IMR-90 (cell line): ENCODE data around the gene PIK3R5. TPM values are rescaled to one million over a fixed set of nuclear protein-coding genes. Genes with fewer than 3 reads are reported as not detected.

Experiments used
- ATAC-seq: fragments of 200-7000 bp; cut with Tn5 transposase; 2 replicates; pipeline ENCODE4 v1.9.1; 2020; ENCODE audit warnings: low read depth, mild to moderate bottlenecking, moderate library complexity
- BruUV-seq: library from RNA; stranded (reverse); fragments of 400-500 nt; replicated peaks from 2 replicates; lab custom pipeline; 2021; lab: Mats Ljungman, UMichigan
- CTCF ChIA-PET: fragments of 300-600 bp; formaldehyde crosslinking; extraction: SDS; loops from one replicate; lab custom pipeline; 2021; ENCODE audit warnings: antibody characterized with exemption; lab: Yijun Ruan, JAX
- POLR2A ChIA-PET: fragments of 300-600 bp; sonication (Branson Sonifier 250); formaldehyde crosslinking; loops from one replicate; lab custom pipeline; 2022; ENCODE audit warnings: antibody characterized with exemption; ENCODE audit not compliant: unreplicated experiment; lab: Charles Lee
- DNase-seq: peaks from one replicate; pipeline ENCODE4 v3.0.0; 2013
- H2AFZ ChIP-seq: replicated peaks from 2 replicates; pipeline ENCODE3; 2013; ENCODE audit warnings: low read length, mild to moderate bottlenecking; ENCODE audit not compliant: poor library complexity
- H2AK5ac ChIP-seq: 2 replicates; pipeline ENCODE4 v1.6.1; 2013; ENCODE audit warnings: low read depth, low read length, inconsistent platforms
- H2AK9ac ChIP-seq: replicated peaks from 2 replicates; pipeline ENCODE3; 2013; ENCODE audit warnings: mild to moderate bottlenecking, low read depth, low read length, moderate library complexity; ENCODE audit not compliant: poor library complexity
- H2BK120ac ChIP-seq: 2 replicates; pipeline ENCODE4 v1.6.1; 2013; ENCODE audit warnings: low read depth, low read length, inconsistent platforms
- H2BK15ac ChIP-seq: 3 replicates; pipeline ENCODE4 v1.6.1; 2013; ENCODE audit warnings: low read depth, low read length, inconsistent platforms
- H2BK20ac ChIP-seq: 2 replicates; pipeline ENCODE4 v1.6.1; 2013; ENCODE audit warnings: low read depth, mild to moderate bottlenecking, inconsistent platforms, low read length, moderate library complexity
- H2BK5ac ChIP-seq: 2 replicates; pipeline ENCODE4 v1.6.1; 2013; ENCODE audit warnings: mild to moderate bottlenecking, low read depth, low read length, inconsistent platforms; ENCODE audit not compliant: poor library complexity, severe bottlenecking
- H3K14ac ChIP-seq: replicated peaks from 2 replicates; pipeline ENCODE4 v1.6.1; 2013; ENCODE audit warnings: low read depth, low read length, inconsistent platforms
- H3K18ac ChIP-seq: 2 replicates; pipeline ENCODE4 v1.6.1; 2013; ENCODE audit warnings: low read depth, low read length, control low read depth
- H3K23ac ChIP-seq: 2 replicates; pipeline ENCODE4 v1.6.1; 2013; ENCODE audit warnings: low read depth, low read length, inconsistent platforms
- H3K27ac ChIP-seq: 2 replicates; pipeline ENCODE4 v1.5.1; 2013; ENCODE audit warnings: mild to moderate bottlenecking, control low read depth, low read length; ENCODE audit not compliant: insufficient read depth
- H3K27me3 ChIP-seq: 2 replicates; pipeline ENCODE4 v1.6.1; 2013; ENCODE audit warnings: low read length; ENCODE audit not compliant: control insufficient read depth, insufficient read depth
- H3K36me3 ChIP-seq: 2 replicates; pipeline ENCODE4 v1.6.1; 2013; ENCODE audit warnings: low read length, mixed read lengths; ENCODE audit not compliant: control insufficient read depth, insufficient read depth
- H3K4ac ChIP-seq: 2 replicates; pipeline ENCODE4 v1.6.1; 2013; ENCODE audit warnings: low read depth, low read length, inconsistent platforms
- H3K4me1 ChIP-seq: 2 replicates; pipeline ENCODE4 v1.6.1; 2013; ENCODE audit warnings: low read length, mixed read lengths; ENCODE audit not compliant: control insufficient read depth, insufficient read depth
- H3K4me2 ChIP-seq: 2 replicates; pipeline ENCODE4 v1.6.1; 2013; ENCODE audit warnings: low read depth, mild to moderate bottlenecking, control low read depth, low read length, moderate library complexity
- H3K4me3 ChIP-seq: 2 replicates; pipeline ENCODE4 v1.5.1; 2013; ENCODE audit warnings: low read depth, mild to moderate bottlenecking, control low read depth, low read length, moderate library complexity; ENCODE audit not compliant: insufficient read depth
- H3K56ac ChIP-seq: 2 replicates; pipeline ENCODE4 v1.6.1; 2013; ENCODE audit warnings: low read length, inconsistent platforms; ENCODE audit not compliant: insufficient read depth; ENCODE audit errors: extremely low read depth
- H3K79me1 ChIP-seq, 2 experiments: 2 replicates each; pipeline ENCODE4 v1.6.1; 2013; ENCODE audit warnings: low read length in 2 of 2, inconsistent platforms in 1 of 2, low read depth in 1 of 2
- H3K9ac ChIP-seq: 2 replicates; pipeline ENCODE4 v1.6.1; 2013; ENCODE audit warnings: low read depth, low read length, control low read depth
- H3K9me1 ChIP-seq: 2 replicates; pipeline ENCODE4 v1.6.1; 2013; ENCODE audit warnings: low read length, inconsistent platforms; ENCODE audit not compliant: insufficient read depth
- H3K9me3 ChIP-seq: 2 replicates; pipeline ENCODE4 v1.6.1; 2013; ENCODE audit warnings: low read length; ENCODE audit not compliant: control insufficient read depth, insufficient read depth
- H4K20me1 ChIP-seq: 2 replicates; pipeline ENCODE4 v1.6.1; 2013; ENCODE audit warnings: low read length, inconsistent platforms; ENCODE audit not compliant: insufficient read depth
- H4K5ac ChIP-seq: 2 replicates; pipeline ENCODE4 v1.6.1; 2013; ENCODE audit warnings: mild to moderate bottlenecking, low read depth, low read length, control low read depth
- H4K8ac ChIP-seq, 2 experiments: 2 replicates each; pipeline ENCODE4 v1.6.1; 2013; ENCODE audit warnings: low read depth in 2 of 2, low read length in 2 of 2, control low read depth in 1 of 2, inconsistent platforms in 1 of 2
- H4K91ac ChIP-seq: 2 replicates; pipeline ENCODE4 v1.6.1; 2013; ENCODE audit warnings: low read depth, low read length, inconsistent platforms; ENCODE audit not compliant: insufficient read depth
- BHLHE40 ChIP-seq: fragments of 150-350 bp; IDR thresholded peaks from 2 replicates; pipeline ENCODE4 v1.6.1; 2016; ENCODE audit warnings: mild to moderate bottlenecking, low read depth, low read length
- CEBPB ChIP-seq: IDR thresholded peaks from 2 replicates; pipeline ENCODE4 v1.6.1; 2012; ENCODE audit warnings: low read depth, low read length, improper control_type of control experiment
- CHD1 ChIP-seq: IDR thresholded peaks from 2 replicates; pipeline ENCODE4 v1.6.1; 2012; ENCODE audit warnings: low read depth, low read length, improper control_type of control experiment
- MAFK ChIP-seq: IDR thresholded peaks from 2 replicates; pipeline ENCODE4 v1.6.1; 2012; ENCODE audit warnings: low read depth, low read length, improper control_type of control experiment
- MXI1 ChIP-seq: IDR thresholded peaks from 2 replicates; pipeline ENCODE4 v1.6.1; 2012; ENCODE audit warnings: low read depth, mild to moderate bottlenecking, low read length, moderate library complexity, borderline replicate concordance
- NFE2L2 ChIP-seq: fragments of 150-350 bp; IDR thresholded peaks from 2 replicates; pipeline ENCODE4 v1.6.1; 2016; ENCODE audit warnings: low read depth, mild to moderate bottlenecking, low read length
- POLR2A ChIP-seq: IDR thresholded peaks from 2 replicates; pipeline ENCODE4 v1.6.1; 2012; ENCODE audit warnings: mild to moderate bottlenecking, low read depth, low read length
- RAD21 ChIP-seq: IDR thresholded peaks from 2 replicates; pipeline ENCODE4 v1.6.1; 2012; ENCODE audit warnings: low read length, improper control_type of control experiment
- RFX5 ChIP-seq: IDR thresholded peaks from 2 replicates; pipeline ENCODE4 v1.8.0; 2012; ENCODE audit warnings: low read depth, mild to moderate bottlenecking, low read length, moderate library complexity
- SMC3 ChIP-seq: fragments of 150-350 bp; IDR thresholded peaks from 2 replicates; pipeline ENCODE4 v1.6.1; 2016; ENCODE audit warnings: low read depth, mild to moderate bottlenecking, antibody characterized with exemption, low read length, moderate library complexity
- USF2 ChIP-seq: fragments of 150-350 bp; IDR thresholded peaks from 2 replicates; pipeline ENCODE4 v1.6.1; 2017; ENCODE audit warnings: mild to moderate bottlenecking, antibody characterized with exemption, low read length, low read depth
- WGBS, 2 experiments: methylation state at CpG; one replicate each; pipeline versions ENCODE4 v1.1.5 to v1.1.7; 2013; ENCODE audit warnings: missing lambda C conversion rate in 2 of 2; ENCODE audit not compliant: insufficient read length in 1 of 2; ENCODE audit errors: extremely low coverage in 2 of 2; 5-methylcytosine and 5-hydroxymethylcytosine counted together
- dilution Hi-C: fragments of 300-500 bp; cut with HindIII; formaldehyde crosslinking; loops from one replicate; pipeline ENCODE4 v1.14.3; 2018; ENCODE audit warnings: low sequenced_read_pairs; ENCODE audit not compliant: unreplicated experiment
- in situ Hi-C: fragments of 300-500 bp; cut with MboI; formaldehyde crosslinking; loops from 3 replicates; pipeline ENCODE4 v1.14.3; 2019; ENCODE audit warnings: low sequenced_read_pairs, inconsistent platforms, mixed read lengths
- intact Hi-C: fragments of 100-400 bp; cut with micrococcal nuclease; formaldehyde crosslinking; loops from 2 replicates; pipeline ENCODE4 v1.10.0; 2022
- polyA plus RNA-seq, 3 experiments: library from polyadenylated mRNA; depleted of rRNA; stranded (reverse); fragments of >200 nt; gene quantifications; 2 replicates each; pipeline ENCODE4 v1.2.3, GENCODE V29; 2012; ENCODE audit warnings: low replicate concordance in 1 of 3
- total RNA-seq: library from RNA; depleted of rRNA; stranded (reverse); fragments of >200 nt; gene quantifications from 2 replicates; pipeline ENCODE4 v1.2.3, GENCODE V29; 2012
- TF ChIP-seq, protein P1 (sequence below): fragments of 150-350 bp; IDR thresholded peaks from 2 replicates; pipeline ENCODE4 v1.6.1; 2016; ENCODE audit warnings: low read depth, mild to moderate bottlenecking, low read length, moderate library complexity, borderline replicate concordance
- TF ChIP-seq, protein P2 (sequence below): conservative IDR thresholded peaks from 2 replicates; pipeline ENCODE4 v1.5.1; 2012; ENCODE audit warnings: mild to moderate bottlenecking, low read depth, low read length, improper control_type of control experiment

Gene PIK3R5
- total and polyA plus RNA-seq, 2 of the 4 experiments (the other 2 are of a cell fraction) = not detected

GRCh38 chr17:8872705-8873435, 92.6 kb downstream of the PIK3R5 start:
- intact Hi-C loops = no loop called here
- no peak overlapping the region for H3K18ac ChIP-seq
- no peak overlapping the region for H2BK15ac ChIP-seq
- H3K4me1 ChIP-seq = no peaks in the 10 kb centered on the region
- H4K91ac ChIP-seq = no peak overlapping the region
- no peak overlapping the region for H2AK9ac ChIP-seq
- no peak overlapping the region for H3K4ac ChIP-seq
- no peak overlapping the region for H3K27ac ChIP-seq
- 43% methylated on average over 8 of the region's 17 CpGs; no CpG with 5 or more reads in 1 of the 2 experiments for WGBS, 2 experiments
- H4K8ac ChIP-seq = no peak overlapping the region
- no peak overlapping the region for H3K4me2 ChIP-seq
- no peaks in the 10 kb centered on the region for H3K36me3 ChIP-seq
- no peaks in the 10 kb centered on the region for H3K9me1 ChIP-seq
- H2BK5ac ChIP-seq = no peak overlapping the region
- no peak for DNase-seq
- H3K9ac ChIP-seq = no peak overlapping the region
- no peak overlapping the region for H3K4me3 ChIP-seq
- H3K27me3 ChIP-seq = peaks cover 1% of the 10 kb centered on the region; the same call in 1 of the 2 replicates
- H3K14ac ChIP-seq = no peak overlapping the region
- H2BK20ac ChIP-seq = no peak overlapping the region
- ATAC-seq = no peak
- no peaks in the 10 kb centered on the region for H3K79me1 ChIP-seq
- no peak overlapping the region for H2AFZ ChIP-seq
- POLR2A ChIA-PET = no interaction called here
- in situ Hi-C loops = no loop called here
- no peak overlapping the region for H2BK120ac ChIP-seq
- no peak overlapping the region for H3K23ac ChIP-seq
- no TSS peak for BruUV-seq
- CTCF ChIA-PET = no interaction called here
- H4K20me1 ChIP-seq = no peaks in the 10 kb centered on the region
- no peak overlapping the region for H4K5ac ChIP-seq
- dilution Hi-C loops = no loop called here
- H2AK5ac ChIP-seq = no peak overlapping the region
- H3K56ac ChIP-seq = no peak overlapping the region
- TF ChIP-seq, protein P1, sequence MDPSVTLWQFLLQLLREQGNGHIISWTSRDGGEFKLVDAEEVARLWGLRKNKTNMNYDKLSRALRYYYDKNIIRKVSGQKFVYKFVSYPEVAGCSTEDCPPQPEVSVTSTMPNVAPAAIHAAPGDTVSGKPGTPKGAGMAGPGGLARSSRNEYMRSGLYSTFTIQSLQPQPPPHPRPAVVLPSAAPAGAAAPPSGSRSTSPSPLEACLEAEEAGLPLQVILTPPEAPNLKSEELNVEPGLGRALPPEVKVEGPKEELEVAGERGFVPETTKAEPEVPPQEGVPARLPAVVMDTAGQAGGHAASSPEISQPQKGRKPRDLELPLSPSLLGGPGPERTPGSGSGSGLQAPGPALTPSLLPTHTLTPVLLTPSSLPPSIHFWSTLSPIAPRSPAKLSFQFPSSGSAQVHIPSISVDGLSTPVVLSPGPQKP = no peak
- TF ChIP-seq CHD1 (no peak), RFX5 (no peak), MAFK (no peak), NFE2L2 (no peak), USF2 (no peak), SMC3 (no peak), MXI1 (no peak), BHLHE40 (no peak), RAD21 (no peak), POLR2A (no peak), CEBPB (no peak)
- TF ChIP-seq, protein P2, sequence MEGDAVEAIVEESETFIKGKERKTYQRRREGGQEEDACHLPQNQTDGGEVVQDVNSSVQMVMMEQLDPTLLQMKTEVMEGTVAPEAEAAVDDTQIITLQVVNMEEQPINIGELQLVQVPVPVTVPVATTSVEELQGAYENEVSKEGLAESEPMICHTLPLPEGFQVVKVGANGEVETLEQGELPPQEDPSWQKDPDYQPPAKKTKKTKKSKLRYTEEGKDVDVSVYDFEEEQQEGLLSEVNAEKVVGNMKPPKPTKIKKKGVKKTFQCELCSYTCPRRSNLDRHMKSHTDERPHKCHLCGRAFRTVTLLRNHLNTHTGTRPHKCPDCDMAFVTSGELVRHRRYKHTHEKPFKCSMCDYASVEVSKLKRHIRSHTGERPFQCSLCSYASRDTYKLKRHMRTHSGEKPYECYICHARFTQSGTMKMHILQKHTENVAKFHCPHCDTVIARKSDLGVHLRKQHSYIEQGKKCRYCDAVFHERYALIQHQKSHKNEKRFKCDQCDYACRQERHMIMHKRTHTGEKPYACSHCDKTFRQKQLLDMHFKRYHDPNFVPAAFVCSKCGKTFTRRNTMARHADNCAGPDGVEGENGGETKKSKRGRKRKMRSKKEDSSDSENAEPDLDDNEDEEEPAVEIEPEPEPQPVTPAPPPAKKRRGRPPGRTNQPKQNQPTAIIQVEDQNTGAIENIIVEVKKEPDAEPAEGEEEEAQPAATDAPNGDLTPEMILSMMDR = no peak
- no peaks in the 10 kb centered on the region for H3K9me3 ChIP-seq
